GM10847 (cell line): ENCODE measurements around the gene DRAM2.

Experiments
- POLR2A ChIP-seq: IDR thresholded peaks from 2 replicates; pipeline ENCODE4 v1.6.1; 2011; ENCODE audit not compliant: insufficient read length; ENCODE audit errors: extremely low read depth

The DRAM2 gene

GRCh38 chr1:111139956-111140679, at the start of gene DRAM2, which contains the start of gene CEPT1:
Gene DRAM2, minus strand, starts transcription at chr1:111140093. Its CDS starts 8,539 bp downstream, at chr1:111131554.
Gene CEPT1, plus strand, starts transcription at chr1:111140223. Its CDS starts 7,492 bp downstream, at chr1:111147715.
- TF ChIP-seq POLR2A, result peak; percentile 71

GRCh38 chr1:111184663-111185062, 44.8 kb upstream of the DRAM2 start:
- TF ChIP-seq POLR2A, result no peak

GRCh38 chr1:111183308-111184069, 43.6 kb upstream of the DRAM2 start:
- no peak for TF ChIP-seq POLR2A

GRCh38 chr1:111182052-111182451, 42.2 kb upstream of the DRAM2 start:
- TF ChIP-seq POLR2A, result no peak

GRCh38 chr1:111179968-111180533, 40.2 kb upstream of the DRAM2 start:
- TF ChIP-seq POLR2A, result no peak

GRCh38 chr1:111176678-111177077, 36.8 kb upstream of the DRAM2 start:
- TF ChIP-seq POLR2A, result no peak

GRCh38 chr1:111175349-111175748, 35.5 kb upstream of the DRAM2 start:
- TF ChIP-seq POLR2A, result no peak

- TF ChIP-seq POLR2A, result no peak
Measured at GRCh38 chr1:111174070-111174469, 34.2 kb upstream of the DRAM2 start.

- no peak for TF ChIP-seq POLR2A
Measured at GRCh38 chr1:111172463-111172862, 32.6 kb upstream of the DRAM2 start.

GRCh38 chr1:111164151-111164550, 24.3 kb upstream of the DRAM2 start:
- TF ChIP-seq POLR2A, result no peak

- no peak for TF ChIP-seq POLR2A
Measured at GRCh38 chr1:111163363-111163762, 23.5 kb upstream of the DRAM2 start.

- no peak for TF ChIP-seq POLR2A
Measured at GRCh38 chr1:111162488-111162880, 22.6 kb upstream of the DRAM2 start.

GRCh38 chr1:111161843-111162487, 22.1 kb upstream of the DRAM2 start:
- no peak for TF ChIP-seq POLR2A

- TF ChIP-seq POLR2A, result no peak
Measured at GRCh38 chr1:111157431-111157830, 17.5 kb upstream of the DRAM2 start.

- TF ChIP-seq POLR2A, result no peak
Measured at GRCh38 chr1:111154021-111154999, 14.4 kb upstream of the DRAM2 start.

- no peak for TF ChIP-seq POLR2A
Measured at GRCh38 chr1:111151838-111152237, 11.9 kb upstream of the DRAM2 start.
